HFFc6 (cell line): ENCODE results near the gene PPARA. TPM values are rescaled to one million over a fixed set of nuclear protein-coding genes. Genes with fewer than 3 reads are reported as not detected.

ENCODE experiments used
- DNase-seq: peaks from one replicate; pipeline ENCODE4 v3.0.0-alpha.2; 2018
- H3K27ac Mint-ChIP-seq: 2 replicates; pipeline ENCODE4 v1.8.0; 2020; ENCODE audit warnings: mild to moderate bottlenecking, mixed read lengths
- H3K27me3 Mint-ChIP-seq: 2 replicates; pipeline ENCODE4 v1.8.0; 2021; ENCODE audit warnings: mild to moderate bottlenecking, moderate library complexity, mixed read lengths; ENCODE audit not compliant: insufficient read depth
- H3K36me3 Mint-ChIP-seq: 2 replicates; pipeline ENCODE4 v1.8.0; 2021; ENCODE audit warnings: low read depth, mixed read lengths
- H3K4me1 Mint-ChIP-seq: 2 replicates; pipeline ENCODE4 v1.8.0; 2020; ENCODE audit warnings: low read depth, mixed read lengths
- H3K4me3 Mint-ChIP-seq: 2 replicates; pipeline ENCODE4 v1.8.0; 2020; ENCODE audit warnings: mild to moderate bottlenecking, moderate library complexity, mixed read lengths
- H3K9me3 Mint-ChIP-seq: 2 replicates; pipeline ENCODE4 v1.8.0; 2020; ENCODE audit warnings: mild to moderate bottlenecking, mixed read lengths
- total RNA-seq, 6 experiments: library from RNA; stranded (reverse); fragmentation: NEBNext Ultra II Directional; extraction: Animal tissue kit (Norgen Biotek cat#: 25700); gene quantifications; 2 replicates in 1 of 6; 3 replicates in 5 of 6; pipeline ENCODE4 v1.2.3, GENCODE V29; 2021
- TF ChIP-seq, protein P1 (sequence below): fragments of 200-600 bp; sonication (generic); IDR thresholded peaks from 2 replicates; pipeline ENCODE4 v1.5.0; 2021; ENCODE audit warnings: antibody characterized with exemption, mild to moderate bottlenecking

The PPARA gene
- total RNA-seq, 6 experiments from 2014 or later: 14.1 to 16.0 (median 15.1) TPM

DNA sequence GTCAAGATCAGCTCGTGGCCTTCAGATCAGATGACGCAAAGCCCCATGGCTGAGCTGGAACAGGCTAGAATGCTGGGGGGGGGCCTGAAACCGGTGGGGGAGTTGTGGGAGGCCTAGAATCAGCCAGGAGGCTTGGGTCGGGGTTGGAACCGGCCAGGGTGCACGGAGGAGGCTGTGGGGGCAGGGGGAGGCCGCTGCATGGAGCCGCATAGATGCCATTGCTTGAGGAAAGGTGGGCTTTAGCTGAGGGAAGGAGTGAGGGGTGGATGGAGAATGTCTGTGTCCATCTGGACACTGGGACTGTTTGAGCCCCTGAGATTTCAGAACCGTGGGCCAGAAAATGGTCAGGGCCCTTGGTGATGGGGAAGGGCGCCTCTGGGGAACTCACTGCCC is 74.6 kb downstream of the PPARA start:
- no peaks in the 10 kb centered on the region for H3K9me3 Mint-ChIP-seq
- TF ChIP-seq, protein P1, sequence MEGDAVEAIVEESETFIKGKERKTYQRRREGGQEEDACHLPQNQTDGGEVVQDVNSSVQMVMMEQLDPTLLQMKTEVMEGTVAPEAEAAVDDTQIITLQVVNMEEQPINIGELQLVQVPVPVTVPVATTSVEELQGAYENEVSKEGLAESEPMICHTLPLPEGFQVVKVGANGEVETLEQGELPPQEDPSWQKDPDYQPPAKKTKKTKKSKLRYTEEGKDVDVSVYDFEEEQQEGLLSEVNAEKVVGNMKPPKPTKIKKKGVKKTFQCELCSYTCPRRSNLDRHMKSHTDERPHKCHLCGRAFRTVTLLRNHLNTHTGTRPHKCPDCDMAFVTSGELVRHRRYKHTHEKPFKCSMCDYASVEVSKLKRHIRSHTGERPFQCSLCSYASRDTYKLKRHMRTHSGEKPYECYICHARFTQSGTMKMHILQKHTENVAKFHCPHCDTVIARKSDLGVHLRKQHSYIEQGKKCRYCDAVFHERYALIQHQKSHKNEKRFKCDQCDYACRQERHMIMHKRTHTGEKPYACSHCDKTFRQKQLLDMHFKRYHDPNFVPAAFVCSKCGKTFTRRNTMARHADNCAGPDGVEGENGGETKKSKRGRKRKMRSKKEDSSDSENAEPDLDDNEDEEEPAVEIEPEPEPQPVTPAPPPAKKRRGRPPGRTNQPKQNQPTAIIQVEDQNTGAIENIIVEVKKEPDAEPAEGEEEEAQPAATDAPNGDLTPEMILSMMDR: no peak
- H3K27ac Mint-ChIP-seq: no peak overlapping the region
- H3K4me1 Mint-ChIP-seq: peaks cover 12% of the 10 kb centered on the region; the same call in 1 of the 2 replicates
- H3K36me3 Mint-ChIP-seq: peaks cover 22% of the 10 kb centered on the region
- no peak for DNase-seq
- no peaks in the 10 kb centered on the region; the same call in 1 of the 2 replicates for H3K27me3 Mint-ChIP-seq
- no peak overlapping the region for H3K4me3 Mint-ChIP-seq

DNA sequence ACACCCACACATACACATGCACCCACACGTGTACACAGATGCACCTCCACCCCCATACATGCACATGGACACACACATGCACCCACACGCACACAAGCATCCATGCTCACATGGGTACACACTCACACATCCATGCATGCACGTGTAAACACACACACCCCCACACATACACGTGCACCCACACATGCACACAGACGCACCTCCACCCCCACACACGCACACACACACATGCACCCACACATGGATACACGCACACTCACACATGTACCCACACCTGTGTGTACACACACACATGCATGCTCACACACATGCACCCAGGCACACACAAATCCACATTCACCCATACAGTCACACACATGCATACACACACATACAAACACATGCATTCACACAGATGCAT is 75.3 kb downstream of the PPARA start:
- TF ChIP-seq, protein P1: no peak
- Mint-ChIP-seq H3K4me1 (peaks cover 12% of the 10 kb centered on the region; the same call in 1 of the 2 replicates), H3K9me3 (no peaks in the 10 kb centered on the region), H3K27me3 (no peaks in the 10 kb centered on the region; the same call in 1 of the 2 replicates), H3K36me3 (peaks cover 22% of the 10 kb centered on the region), H3K4me3 (no peak overlapping the region), H3K27ac (no peak overlapping the region)
- DNase-seq: no peak

DNA sequence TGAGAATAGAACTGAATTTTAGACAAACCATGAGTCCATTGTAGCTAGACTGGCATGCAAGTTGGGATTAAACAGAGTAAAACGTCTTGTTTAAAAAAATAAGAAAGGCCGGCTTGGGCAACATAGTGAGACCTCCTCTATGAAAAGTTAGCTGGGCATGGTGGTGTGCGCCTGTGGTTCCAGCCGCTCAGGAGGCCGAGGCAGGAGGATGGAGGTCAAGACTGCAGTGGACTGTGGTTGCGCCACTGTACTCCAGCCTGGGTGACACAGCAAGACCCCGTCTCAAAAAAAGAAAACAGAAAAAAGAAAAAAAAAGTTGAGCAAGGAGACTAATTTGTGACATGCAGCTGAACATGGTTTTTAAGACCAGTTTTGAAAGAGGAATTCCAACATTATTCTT is 76.3 kb downstream of the PPARA start:
- Mint-ChIP-seq H3K36me3 (peaks cover 16% of the 10 kb centered on the region), H3K27me3 (no peaks in the 10 kb centered on the region; the same call in 1 of the 2 replicates), H3K9me3 (no peaks in the 10 kb centered on the region), H3K4me3 (no peak overlapping the region), H3K27ac (no peak overlapping the region), H3K4me1 (peaks cover 5% of the 10 kb centered on the region; the same call in 1 of the 2 replicates)
- no peak for DNase-seq
- TF ChIP-seq, protein P1: no peak

DNA sequence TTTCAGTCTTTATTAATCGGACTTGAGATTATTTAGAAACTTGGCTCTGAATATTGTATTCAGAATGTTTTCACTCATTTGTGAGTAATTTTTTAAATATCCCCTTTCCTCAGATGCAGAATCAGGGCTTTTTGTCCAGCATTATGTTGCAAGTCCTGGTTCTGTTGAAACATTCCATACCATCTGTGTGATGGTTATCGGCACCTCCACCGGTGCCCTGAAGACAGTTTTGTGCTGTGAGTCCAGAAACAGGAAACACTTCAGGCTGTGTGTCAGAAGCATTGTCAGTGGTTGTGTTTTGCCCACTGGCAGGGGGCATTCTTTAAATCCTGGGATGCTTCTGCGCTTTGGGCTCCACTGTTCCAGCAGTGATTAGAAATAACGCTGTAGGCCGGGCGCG is 79.4 kb downstream of the PPARA start:
- TF ChIP-seq, protein P1: no peak
- Mint-ChIP-seq H3K27me3 (no peaks in the 10 kb centered on the region), H3K9me3 (no peaks in the 10 kb centered on the region), H3K4me1 (peaks cover 11% of the 10 kb centered on the region), H3K36me3 (peaks cover 12% of the 10 kb centered on the region), H3K27ac (no peak overlapping the region), H3K4me3 (no peak overlapping the region)
- peak; percentile 6 for DNase-seq

DNA sequence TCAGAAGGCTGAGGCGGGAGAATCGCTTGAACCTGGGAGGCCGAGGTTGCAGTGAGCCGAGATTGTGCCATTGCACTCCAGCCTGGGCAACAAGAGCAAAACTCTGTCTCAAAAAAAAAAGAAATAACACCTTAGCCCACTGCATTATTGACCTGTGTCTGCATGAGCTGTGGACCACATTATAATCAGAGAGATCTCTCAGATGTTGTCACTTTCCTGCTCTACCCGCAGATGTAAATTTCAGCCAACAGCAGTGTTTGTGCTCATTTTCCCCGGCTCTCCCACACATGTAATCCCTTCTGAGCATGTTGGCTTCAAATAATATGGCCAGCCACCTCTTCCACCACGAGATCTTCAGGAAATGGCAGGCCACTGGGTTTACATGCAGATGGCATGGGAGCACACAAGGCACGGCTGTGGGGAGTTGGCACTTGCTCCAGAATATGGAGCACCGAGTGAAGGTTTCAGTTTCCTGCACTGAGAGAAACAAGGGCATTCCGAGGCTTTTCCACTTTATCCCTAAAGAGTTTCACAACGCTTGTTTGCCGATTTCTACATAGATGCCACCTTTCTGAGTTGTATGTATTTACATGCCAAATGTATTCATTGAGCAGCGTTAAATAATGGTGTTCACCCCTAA is 80.1 kb downstream of the PPARA start:
- no peaks in the 10 kb centered on the region for H3K9me3 Mint-ChIP-seq
- peaks cover 11% of the 10 kb centered on the region for H3K4me1 Mint-ChIP-seq
- peaks cover 8% of the 10 kb centered on the region for H3K36me3 Mint-ChIP-seq
- no peak for DNase-seq
- H3K27me3 Mint-ChIP-seq: no peaks in the 10 kb centered on the region
- H3K27ac Mint-ChIP-seq: no peak overlapping the region
- TF ChIP-seq, protein P1: no peak
- H3K4me3 Mint-ChIP-seq: no peak overlapping the region
